Activated naive CD8-positive, alpha-beta T cell (primary cell): ENCODE measurements around the gene MBOAT1.
"Not testable (repeated sequence)": the region's sequence is repeated elsewhere in the genome, so short reads cannot be mapped to it uniquely, and the experiment has no call there.

Source experiments
- H3K27ac Mint-ChIP-seq: one replicate; pipeline ENCODE4 v1.8.0; 2021; ENCODE audit warnings: mixed read lengths
- H3K27me3 Mint-ChIP-seq: one replicate; pipeline ENCODE4 v1.8.0; 2021; ENCODE audit warnings: mixed read lengths
- H3K36me3 Mint-ChIP-seq: one replicate; pipeline ENCODE4 v1.8.0; 2021; ENCODE audit warnings: mixed read lengths
- H3K4me1 Mint-ChIP-seq: one replicate; pipeline ENCODE4 v1.8.0; 2021; ENCODE audit warnings: low read depth, mixed read lengths
- H3K4me3 Mint-ChIP-seq: one replicate; pipeline ENCODE4 v1.8.0; 2021; ENCODE audit warnings: mild to moderate bottlenecking, mixed read lengths
- H3K9me3 Mint-ChIP-seq: one replicate; pipeline ENCODE4 v1.8.0; 2021; ENCODE audit warnings: low read depth, mixed read lengths

The MBOAT1 gene

GRCh38 chr6:20200761-20201630 is 11.3 kb downstream of the MBOAT1 start:
- H3K27ac Mint-ChIP-seq = no peak overlapping the region
- no peaks in the 10 kb centered on the region for H3K9me3 Mint-ChIP-seq
- H3K4me1 Mint-ChIP-seq = peaks cover 14% of the 10 kb centered on the region
- H3K27me3 Mint-ChIP-seq = no peaks in the 10 kb centered on the region
- H3K36me3 Mint-ChIP-seq = no peaks in the 10 kb centered on the region
- no peak overlapping the region for H3K4me3 Mint-ChIP-seq

- no peak overlapping the region for H3K27ac Mint-ChIP-seq
- no peaks in the 10 kb centered on the region for H3K27me3 Mint-ChIP-seq
- no peak overlapping the region for H3K4me3 Mint-ChIP-seq
- H3K4me1 Mint-ChIP-seq = peaks cover 4% of the 10 kb centered on the region
- peaks cover 2% of the 10 kb centered on the region for H3K36me3 Mint-ChIP-seq
- no peaks in the 10 kb centered on the region for H3K9me3 Mint-ChIP-seq
Observed at GRCh38 chr6:20198775-20199174, 13.5 kb downstream of the MBOAT1 start.

- peaks cover 2% of the 10 kb centered on the region for H3K36me3 Mint-ChIP-seq
- H3K4me1 Mint-ChIP-seq = peaks cover 3% of the 10 kb centered on the region
- no peaks in the 10 kb centered on the region for H3K9me3 Mint-ChIP-seq
- no peak overlapping the region for H3K27ac Mint-ChIP-seq
- H3K27me3 Mint-ChIP-seq = no peaks in the 10 kb centered on the region
- no peak overlapping the region for H3K4me3 Mint-ChIP-seq
Observed at GRCh38 chr6:20198156-20198774, 14.0 kb downstream of the MBOAT1 start.

GRCh38 chr6:20197251-20197650 is 15.0 kb downstream of the MBOAT1 start:
- Mint-ChIP-seq H3K36me3 (peaks cover 2% of the 10 kb centered on the region), H3K9me3 (no peaks in the 10 kb centered on the region), H3K27ac (no peak overlapping the region), H3K4me3 (no peak overlapping the region), H3K27me3 (no peaks in the 10 kb centered on the region), H3K4me1 (peaks cover 1% of the 10 kb centered on the region)

GRCh38 chr6:20192625-20193024 is 19.6 kb downstream of the MBOAT1 start:
- no peak overlapping the region for H3K4me3 Mint-ChIP-seq
- H3K4me1 Mint-ChIP-seq = peaks cover 2% of the 10 kb centered on the region
- H3K27me3 Mint-ChIP-seq = no peaks in the 10 kb centered on the region
- H3K36me3 Mint-ChIP-seq = peaks cover 2% of the 10 kb centered on the region
- H3K9me3 Mint-ChIP-seq = no peaks in the 10 kb centered on the region
- H3K27ac Mint-ChIP-seq = no peak overlapping the region

- H3K36me3 Mint-ChIP-seq = peaks cover 2% of the 10 kb centered on the region
- no peaks in the 10 kb centered on the region for H3K9me3 Mint-ChIP-seq
- peaks cover 2% of the 10 kb centered on the region for H3K4me1 Mint-ChIP-seq
- H3K27ac Mint-ChIP-seq = no peak overlapping the region
- no peaks in the 10 kb centered on the region for H3K27me3 Mint-ChIP-seq
- H3K4me3 Mint-ChIP-seq = no peak overlapping the region
Observed at GRCh38 chr6:20191992-20192391, 20.3 kb downstream of the MBOAT1 start.

- Mint-ChIP-seq H3K4me1 (peaks cover 2% of the 10 kb centered on the region), H3K36me3 (no peaks in the 10 kb centered on the region), H3K9me3 (no peaks in the 10 kb centered on the region), H3K4me3 (no peak overlapping the region), H3K27me3 (no peaks in the 10 kb centered on the region), H3K27ac (no peak overlapping the region)
Observed at GRCh38 chr6:20188630-20189075, 23.6 kb downstream of the MBOAT1 start.

- no peaks in the 10 kb centered on the region for H3K27me3 Mint-ChIP-seq
- no peak overlapping the region for H3K4me3 Mint-ChIP-seq
- H3K36me3 Mint-ChIP-seq = no peaks in the 10 kb centered on the region
- H3K9me3 Mint-ChIP-seq = no peaks in the 10 kb centered on the region
- no peak overlapping the region for H3K27ac Mint-ChIP-seq
- H3K4me1 Mint-ChIP-seq = no peaks in the 10 kb centered on the region
Observed at GRCh38 chr6:20186981-20187380, 25.3 kb downstream of the MBOAT1 start.

- no peak overlapping the region for H3K27ac Mint-ChIP-seq
- H3K9me3 Mint-ChIP-seq = no peaks in the 10 kb centered on the region
- no peak overlapping the region for H3K4me3 Mint-ChIP-seq
- no peaks in the 10 kb centered on the region for H3K4me1 Mint-ChIP-seq
- no peaks in the 10 kb centered on the region for H3K27me3 Mint-ChIP-seq
- H3K36me3 Mint-ChIP-seq = peaks cover 4% of the 10 kb centered on the region
Observed at GRCh38 chr6:20183706-20184105, 28.6 kb downstream of the MBOAT1 start.

GRCh38 chr6:20182926-20183521 is 29.2 kb downstream of the MBOAT1 start:
- Mint-ChIP-seq H3K27ac (no peak overlapping the region), H3K4me3 (no peak overlapping the region), H3K9me3 (no peaks in the 10 kb centered on the region), H3K36me3 (peaks cover 4% of the 10 kb centered on the region), H3K4me1 (no peaks in the 10 kb centered on the region), H3K27me3 (no peaks in the 10 kb centered on the region)

GRCh38 chr6:20182069-20182468 is 30.2 kb downstream of the MBOAT1 start:
- Mint-ChIP-seq H3K4me3 (no peak overlapping the region), H3K27me3 (no peaks in the 10 kb centered on the region), H3K4me1 (no peaks in the 10 kb centered on the region), H3K27ac (no peak overlapping the region), H3K36me3 (peaks cover 4% of the 10 kb centered on the region), H3K9me3 (no peaks in the 10 kb centered on the region)

GRCh38 chr6:20180935-20181334 is 31.3 kb downstream of the MBOAT1 start:
- Mint-ChIP-seq H3K36me3 (peaks cover 4% of the 10 kb centered on the region), H3K9me3 (no peaks in the 10 kb centered on the region), H3K27ac (no peak overlapping the region), H3K4me1 (no peaks in the 10 kb centered on the region), H3K4me3 (no peak overlapping the region), H3K27me3 (no peaks in the 10 kb centered on the region)

- not testable (repeated sequence) for H3K4me3 Mint-ChIP-seq, H3K27me3 Mint-ChIP-seq, H3K9me3 Mint-ChIP-seq, H3K36me3 Mint-ChIP-seq, H3K27ac Mint-ChIP-seq, H3K4me1 Mint-ChIP-seq
Observed at GRCh38 chr6:20179287-20180045, 32.8 kb downstream of the MBOAT1 start.

GRCh38 chr6:20178327-20178726 is 33.9 kb downstream of the MBOAT1 start:
- H3K36me3 Mint-ChIP-seq = peaks cover 4% of the 10 kb centered on the region
- H3K4me1 Mint-ChIP-seq = peaks cover 14% of the 10 kb centered on the region
- H3K4me3 Mint-ChIP-seq = no peak overlapping the region
- H3K9me3 Mint-ChIP-seq = no peaks in the 10 kb centered on the region
- H3K27ac Mint-ChIP-seq = no peak overlapping the region
- no peaks in the 10 kb centered on the region for H3K27me3 Mint-ChIP-seq
